ENCODE results near the gene GIMAP5.

Gene GIMAP5

GRCh38 chr7:150737265-150738055 lies at the start of gene GIMAP5:
Gene GIMAP5 (plus strand): TSS chr7:150737418. CDS start chr7:150740885, 3,467 bp downstream.
- DNase-seq = no peak

GRCh38 chr7:150688630-150689029 lies 48.6 kb upstream of the GIMAP5 start:
- H3K4me3 ChIP-seq (ENCODE audit: low read depth, low read length) = no peak overlapping the region
- no peaks in the 10 kb centered on the region for H3K27me3 ChIP-seq (replicated peaks)
- in situ Hi-C loops (cut with HindIII; ENCODE audit: low pct_ligation_motif_present, low sequenced_read_pairs) = no loop called here
- TF ChIP-seq CTCF (IDR thresholded peaks at IDR 0.05; ENCODE audit: low read depth, low read length, missing control alignments) = no peak
- H3K36me3 ChIP-seq (replicated peaks) = no peaks in the 10 kb centered on the region
- H3K27ac ChIP-seq = no peak overlapping the region
- DNase-seq = no peak

More at GRCh38 chr7:150737265-150738055, at the start of gene GIMAP5:
- in situ Hi-C loops (cut with HindIII; ENCODE audit: low pct_ligation_motif_present, low sequenced_read_pairs) = no loop called here
- no peak within 1 kb of the TSS for H3K4me3 ChIP-seq (ENCODE audit: low read depth, low read length)
- TF ChIP-seq CTCF (IDR thresholded peaks at IDR 0.05; ENCODE audit: low read depth, low read length, missing control alignments) = no peak
- no peaks in the 10 kb centered on the region for H3K36me3 ChIP-seq (replicated peaks)
- no peaks in the 10 kb centered on the region for H3K27me3 ChIP-seq (replicated peaks)
- H3K27ac ChIP-seq = no peak within 1 kb of the TSS

- H3K4me3 ChIP-seq (ENCODE audit: low read depth, low read length) = no peak overlapping the region
- H3K27ac ChIP-seq = no peak overlapping the region
- in situ Hi-C loops (cut with HindIII; ENCODE audit: low pct_ligation_motif_present, low sequenced_read_pairs) = no loop called here
- no peaks in the 10 kb centered on the region for H3K36me3 ChIP-seq (replicated peaks)
- H3K27me3 ChIP-seq (replicated peaks) = no peaks in the 10 kb centered on the region
- no peak for DNase-seq
- no peak for TF ChIP-seq CTCF (IDR thresholded peaks at IDR 0.05; ENCODE audit: low read depth, low read length, missing control alignments)
Measured at GRCh38 chr7:150695654-150696053, 41.6 kb upstream of the GIMAP5 start.

- no peak for TF ChIP-seq CTCF (IDR thresholded peaks at IDR 0.05; ENCODE audit: low read depth, low read length, missing control alignments)
- in situ Hi-C loops (cut with HindIII; ENCODE audit: low pct_ligation_motif_present, low sequenced_read_pairs) = no loop called here
- no peak overlapping the region for H3K4me3 ChIP-seq (ENCODE audit: low read depth, low read length)
- no peaks in the 10 kb centered on the region for H3K27me3 ChIP-seq (replicated peaks)
- no peak overlapping the region for H3K27ac ChIP-seq
- DNase-seq = no peak
- no peaks in the 10 kb centered on the region for H3K36me3 ChIP-seq (replicated peaks)
Measured at GRCh38 chr7:150703209-150703608, 34.0 kb upstream of the GIMAP5 start.

- H3K27ac ChIP-seq = no peak overlapping the region
- TF ChIP-seq CTCF (IDR thresholded peaks at IDR 0.05; ENCODE audit: low read depth, low read length, missing control alignments) = no peak
- H3K4me3 ChIP-seq (ENCODE audit: low read depth, low read length) = no peak overlapping the region
- no peak for DNase-seq
- H3K36me3 ChIP-seq (replicated peaks) = no peaks in the 10 kb centered on the region
- in situ Hi-C loops (cut with HindIII; ENCODE audit: low pct_ligation_motif_present, low sequenced_read_pairs) = no loop called here
- no peaks in the 10 kb centered on the region for H3K27me3 ChIP-seq (replicated peaks)
Measured at GRCh38 chr7:150715293-150715692, 21.9 kb upstream of the GIMAP5 start.

GRCh38 chr7:150715738-150716137 lies 21.5 kb upstream of the GIMAP5 start:
- in situ Hi-C loops (cut with HindIII; ENCODE audit: low pct_ligation_motif_present, low sequenced_read_pairs) = no loop called here
- DNase-seq = no peak
- Histone ChIP-seq H3K36me3 (replicated peaks) (no peaks in the 10 kb centered on the region), H3K27me3 (replicated peaks) (no peaks in the 10 kb centered on the region), H3K4me3 (ENCODE audit: low read depth, low read length) (no peak overlapping the region), H3K27ac (no peak overlapping the region)
- TF ChIP-seq CTCF (IDR thresholded peaks at IDR 0.05; ENCODE audit: low read depth, low read length, missing control alignments) = no peak
